Stimulated activated CD4-positive, alpha-beta T cell treated with anti-CD3 and anti-CD28 coated beads, Interleukin-1b, Interleukin-23, amount 100 ng/mL, for 4 hours (primary cell): ENCODE measurements around the gene ALOX12.
"Not testable (repeated sequence)": the region's sequence is repeated elsewhere in the genome, so short reads cannot be mapped to it uniquely, and the experiment has no call there.

Experiments
- DNase-seq, 2 donors: peaks; one replicate each; pipeline ENCODE4 v3.0.0-alpha.2; 2020; ENCODE audit warnings: low read depth in 2 of 2

The ALOX12 gene, protein sequence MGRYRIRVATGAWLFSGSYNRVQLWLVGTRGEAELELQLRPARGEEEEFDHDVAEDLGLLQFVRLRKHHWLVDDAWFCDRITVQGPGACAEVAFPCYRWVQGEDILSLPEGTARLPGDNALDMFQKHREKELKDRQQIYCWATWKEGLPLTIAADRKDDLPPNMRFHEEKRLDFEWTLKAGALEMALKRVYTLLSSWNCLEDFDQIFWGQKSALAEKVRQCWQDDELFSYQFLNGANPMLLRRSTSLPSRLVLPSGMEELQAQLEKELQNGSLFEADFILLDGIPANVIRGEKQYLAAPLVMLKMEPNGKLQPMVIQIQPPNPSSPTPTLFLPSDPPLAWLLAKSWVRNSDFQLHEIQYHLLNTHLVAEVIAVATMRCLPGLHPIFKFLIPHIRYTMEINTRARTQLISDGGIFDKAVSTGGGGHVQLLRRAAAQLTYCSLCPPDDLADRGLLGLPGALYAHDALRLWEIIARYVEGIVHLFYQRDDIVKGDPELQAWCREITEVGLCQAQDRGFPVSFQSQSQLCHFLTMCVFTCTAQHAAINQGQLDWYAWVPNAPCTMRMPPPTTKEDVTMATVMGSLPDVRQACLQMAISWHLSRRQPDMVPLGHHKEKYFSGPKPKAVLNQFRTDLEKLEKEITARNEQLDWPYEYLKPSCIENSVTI

DNA sequence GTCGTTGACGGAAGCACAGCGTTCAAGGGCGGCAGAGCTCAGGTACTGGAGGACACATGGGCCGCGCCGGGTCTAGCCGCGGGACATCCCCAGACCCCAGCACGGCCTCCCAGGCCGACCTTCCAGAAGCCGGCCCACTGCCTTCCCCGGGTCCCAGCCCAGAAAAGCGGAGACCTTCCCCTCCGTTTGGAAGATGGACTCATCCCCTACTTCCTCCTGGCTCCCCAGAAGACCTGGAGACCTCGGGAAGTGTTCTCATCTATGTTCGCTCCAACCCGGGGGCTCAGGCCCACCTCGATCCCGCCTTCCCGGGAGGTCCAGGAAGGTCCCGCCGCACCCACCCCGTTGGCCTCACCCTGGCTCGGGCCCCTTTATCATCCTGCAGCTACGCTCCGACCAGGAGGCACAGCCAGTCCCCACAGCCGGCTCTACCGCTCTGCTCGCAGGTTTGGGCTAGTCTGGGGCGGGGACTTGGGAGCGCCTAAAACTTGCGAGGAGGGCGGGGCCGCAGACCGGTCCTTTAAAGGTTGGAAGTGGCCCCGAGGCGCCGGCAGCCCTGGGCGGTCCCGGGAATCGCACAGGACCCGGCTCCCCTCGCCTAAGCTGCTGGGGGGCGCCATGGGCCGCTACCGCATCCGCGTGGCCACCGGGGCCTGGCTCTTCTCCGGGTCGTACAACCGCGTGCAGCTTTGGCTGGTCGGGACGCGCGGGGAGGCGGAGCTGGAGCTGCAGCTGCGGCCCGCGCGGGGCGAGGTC is at the start of gene ALOX12:
TSS of gene ALOX12 (plus strand) at position 550 of the 756 bp plus-strand sequence. CDS start at position 619, 69 bp downstream.
- no peak for DNase-seq

DNA sequence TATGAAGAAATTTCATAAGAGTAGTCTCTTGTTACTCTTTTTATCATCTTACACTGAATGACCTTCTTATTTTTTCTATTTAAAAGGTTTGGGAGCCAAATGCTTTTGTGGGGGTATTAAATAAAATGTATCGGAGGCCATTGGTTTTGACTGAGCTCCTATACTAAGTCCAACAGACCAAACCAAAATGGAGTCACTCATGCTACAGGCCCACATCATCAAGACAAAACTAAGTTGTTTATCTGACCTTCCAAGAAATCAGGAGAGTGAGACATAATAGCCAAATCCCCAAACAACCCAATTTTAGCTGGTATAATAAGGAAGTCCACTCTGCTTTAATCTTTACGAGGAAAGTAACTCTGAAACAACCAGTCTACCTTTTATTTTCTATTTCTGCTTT is 48.1 kb upstream of the ALOX12 start:
- no peak for DNase-seq

DNA sequence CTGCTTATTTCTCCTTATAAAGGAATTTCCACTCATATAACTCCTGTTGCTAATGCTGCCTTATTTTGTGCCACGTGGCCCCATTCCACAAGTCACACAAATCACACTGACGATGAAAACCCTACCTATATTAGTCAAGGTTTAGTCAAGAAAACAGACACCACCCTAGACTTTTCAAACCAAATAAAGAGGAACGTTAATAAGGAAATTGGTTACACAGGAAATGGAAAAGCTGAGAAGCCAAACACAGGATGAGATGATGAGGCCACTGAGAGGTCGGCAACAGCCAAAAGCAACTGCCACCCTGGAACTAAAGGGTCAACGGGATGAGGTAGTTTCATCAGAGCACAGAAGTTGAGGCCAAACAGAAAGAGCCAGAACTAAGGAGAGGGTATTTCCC is 47.3 kb upstream of the ALOX12 start:
- DNase-seq = no peak

DNA sequence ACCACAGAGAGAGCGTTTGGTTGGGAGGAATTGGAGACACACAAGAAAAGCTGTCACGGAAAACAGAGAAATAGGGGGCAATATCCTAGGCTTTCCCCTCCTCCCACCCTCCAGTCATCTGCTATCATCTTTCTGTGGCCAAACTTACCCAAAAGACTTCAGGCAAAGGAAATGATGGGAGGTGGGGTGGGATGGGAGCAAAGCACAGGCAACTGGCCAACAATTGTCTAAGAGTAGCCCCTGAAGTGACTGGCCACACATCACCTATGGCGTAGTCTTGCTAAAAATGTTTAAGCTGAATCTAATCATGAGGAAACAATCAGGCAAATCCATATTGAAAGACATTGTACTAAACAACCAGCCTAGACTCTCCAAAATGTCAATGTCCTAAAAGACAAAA is 46.9 kb upstream of the ALOX12 start:
- DNase-seq = no peak

DNA sequence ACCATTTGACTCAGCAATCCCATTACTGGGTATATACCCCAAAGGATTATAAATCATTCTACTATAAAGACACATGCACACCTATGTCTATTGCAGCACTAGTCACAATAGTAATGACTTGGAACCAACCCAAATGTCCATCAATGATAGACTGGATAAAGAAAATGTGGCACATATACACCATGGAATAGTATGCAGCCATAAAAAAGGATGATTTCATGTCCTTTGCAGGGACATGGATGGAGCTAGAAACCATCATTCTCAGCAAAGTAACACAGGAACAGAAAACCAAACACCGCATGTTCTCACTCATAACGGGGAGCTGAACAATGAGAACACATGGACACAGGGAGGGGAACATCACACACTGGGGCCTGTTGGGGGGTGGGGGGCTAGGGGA is 44.9 kb upstream of the ALOX12 start:
- not testable (repeated sequence) for DNase-seq

DNA sequence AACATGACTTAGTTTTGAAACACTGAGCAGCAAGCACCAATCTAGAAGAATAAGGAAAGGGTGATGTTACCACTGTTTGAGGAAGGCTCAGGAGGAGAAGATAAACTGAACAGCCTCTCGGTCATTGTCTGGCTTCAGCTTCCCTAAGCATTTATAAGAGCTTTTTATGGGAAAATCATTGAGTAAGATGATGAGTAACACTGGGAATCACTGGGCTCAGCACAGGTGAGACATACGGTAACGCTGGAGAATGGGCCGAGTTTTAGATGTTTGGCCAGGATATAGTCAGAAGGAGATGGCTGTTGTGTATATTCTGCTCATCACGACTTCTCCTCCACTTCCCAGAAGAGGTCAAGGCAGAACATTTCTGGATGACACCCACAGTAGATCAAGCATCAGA is 42.2 kb upstream of the ALOX12 start:
- DNase-seq = no peak

DNA sequence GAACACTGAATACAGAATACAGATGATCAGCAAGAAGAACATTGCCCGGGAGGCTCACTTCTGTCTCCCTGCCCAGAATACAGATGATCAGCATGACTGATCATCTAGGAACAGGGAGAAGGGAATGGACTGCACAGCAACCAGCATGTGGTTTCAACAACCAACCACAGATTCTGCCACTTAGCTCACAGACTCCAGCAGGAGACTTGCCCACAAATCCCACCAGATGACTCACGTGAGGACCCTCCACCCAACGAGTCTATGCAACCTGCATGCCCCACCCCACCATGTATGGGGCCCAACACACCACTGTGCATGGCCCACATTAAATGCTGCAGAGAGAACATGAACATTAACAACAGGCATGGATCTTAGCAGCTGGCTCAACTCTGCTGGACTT is 36.1 kb upstream of the ALOX12 start:
- DNase-seq = no peak

DNA sequence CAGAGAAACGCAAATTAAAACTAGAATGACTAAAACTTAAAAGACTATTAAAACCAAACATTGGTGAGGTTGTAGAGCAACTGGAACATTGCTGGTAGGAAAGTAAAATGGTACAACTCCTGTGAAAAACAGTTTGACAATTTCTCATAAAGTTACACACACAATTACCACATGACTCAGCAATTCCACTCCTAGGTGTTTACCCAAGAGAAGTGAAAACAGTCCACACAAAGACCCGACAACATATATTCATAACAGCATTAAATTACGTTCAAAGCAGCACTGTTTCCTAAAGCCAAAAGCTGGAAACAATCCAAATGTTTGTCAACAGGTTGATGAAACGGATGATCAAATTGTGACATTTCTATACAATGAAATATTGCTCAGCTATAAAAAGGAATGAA is 26.5 kb upstream of the ALOX12 start:
- DNase-seq = no peak

DNA sequence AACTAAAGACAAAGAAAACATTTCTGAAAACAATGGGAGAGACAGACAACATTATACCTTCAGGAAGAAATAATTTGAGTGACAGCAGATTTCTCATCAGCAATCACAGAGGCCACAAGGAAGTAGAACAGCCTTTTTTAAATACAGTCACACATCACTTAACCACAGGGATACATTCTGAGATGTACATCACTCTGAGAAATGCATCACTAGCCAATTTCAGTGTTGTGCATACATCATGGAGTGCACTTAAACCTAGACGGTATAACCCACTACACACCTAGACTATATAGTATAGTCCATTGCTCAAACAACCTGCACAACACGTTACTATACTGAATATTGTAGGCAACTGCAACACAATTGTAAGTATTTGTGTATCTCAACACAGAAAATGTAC is 24.9 kb upstream of the ALOX12 start:
- DNase-seq = no peak

DNA sequence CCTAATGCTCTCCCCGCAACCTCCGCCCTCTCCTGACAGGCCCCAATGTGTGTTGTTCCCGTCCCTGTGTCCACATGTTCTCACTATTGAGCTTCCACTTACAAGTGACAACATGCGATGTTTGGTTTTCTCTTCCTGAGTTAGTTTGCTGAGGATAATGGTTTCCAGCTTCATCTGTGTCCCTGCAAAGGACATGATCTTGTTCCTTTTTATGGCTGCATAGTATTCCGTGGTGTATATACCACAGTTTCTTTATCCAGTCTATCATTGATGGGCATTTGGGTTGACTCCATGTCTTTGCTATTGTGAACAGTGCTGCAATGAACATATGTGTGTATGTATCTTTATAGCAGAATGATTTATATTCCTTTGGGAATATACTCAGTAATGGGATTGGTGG is 16.4 kb upstream of the ALOX12 start:
- DNase-seq = not testable (repeated sequence)

DNA sequence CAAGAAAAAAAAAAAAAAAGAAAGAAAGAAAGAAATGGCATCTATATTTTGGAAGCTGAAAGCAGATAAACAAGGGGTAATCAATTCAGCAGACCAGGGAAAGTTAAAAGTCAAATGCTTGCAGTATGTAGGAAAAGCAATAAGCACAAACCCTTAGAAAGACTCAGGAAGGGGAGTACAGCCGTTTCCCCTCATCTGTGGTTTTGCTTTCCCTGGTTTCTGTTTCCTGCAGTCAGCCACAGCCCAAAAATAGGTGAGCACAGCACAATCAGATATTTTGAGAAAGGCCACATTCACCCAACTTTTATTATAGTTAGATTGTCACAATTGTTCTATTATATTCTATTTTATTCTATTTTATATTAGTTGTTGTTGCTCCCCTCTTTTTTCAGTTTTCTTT is 14.4 kb upstream of the ALOX12 start:
- no peak for DNase-seq

DNA sequence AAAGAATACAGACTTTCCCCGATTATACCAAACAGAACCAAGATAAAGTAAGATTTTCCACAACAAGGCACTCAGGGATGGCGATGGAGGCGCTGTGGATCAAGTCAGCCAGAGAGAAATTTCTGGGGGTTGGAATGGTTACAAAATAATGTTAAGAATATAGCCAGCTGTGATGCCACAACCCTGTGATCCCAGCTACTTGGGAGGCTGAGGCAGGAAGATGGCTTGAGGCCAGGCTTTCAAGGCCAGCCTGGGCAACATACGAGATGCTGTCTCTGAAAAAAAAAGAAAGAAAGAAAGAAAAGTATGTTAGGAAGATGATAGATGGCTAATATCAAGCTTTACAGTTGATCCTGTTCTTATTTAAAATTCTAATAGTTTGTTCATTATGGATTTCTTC is 10.6 kb upstream of the ALOX12 start:
- DNase-seq = no peak

DNA sequence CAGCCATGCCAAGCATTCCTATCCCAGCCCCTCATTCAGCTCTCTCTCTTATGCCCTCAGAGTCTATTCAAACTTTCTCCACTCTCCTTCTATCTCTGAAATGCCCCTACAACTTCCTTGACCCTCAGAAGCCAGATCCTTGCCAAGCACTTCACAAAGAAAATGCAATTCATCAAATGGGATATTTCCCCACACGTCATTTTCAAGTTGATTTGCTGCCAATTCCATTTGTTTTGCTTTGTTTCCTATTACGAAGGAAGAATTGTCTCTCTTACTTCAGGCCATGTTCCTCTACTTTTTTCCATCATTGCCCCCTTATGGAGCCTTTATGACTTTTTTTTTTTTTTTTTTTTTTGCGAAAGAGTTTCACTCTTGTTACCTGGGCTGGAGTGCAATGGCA is 9.2 kb upstream of the ALOX12 start:
- DNase-seq = no peak

DNA sequence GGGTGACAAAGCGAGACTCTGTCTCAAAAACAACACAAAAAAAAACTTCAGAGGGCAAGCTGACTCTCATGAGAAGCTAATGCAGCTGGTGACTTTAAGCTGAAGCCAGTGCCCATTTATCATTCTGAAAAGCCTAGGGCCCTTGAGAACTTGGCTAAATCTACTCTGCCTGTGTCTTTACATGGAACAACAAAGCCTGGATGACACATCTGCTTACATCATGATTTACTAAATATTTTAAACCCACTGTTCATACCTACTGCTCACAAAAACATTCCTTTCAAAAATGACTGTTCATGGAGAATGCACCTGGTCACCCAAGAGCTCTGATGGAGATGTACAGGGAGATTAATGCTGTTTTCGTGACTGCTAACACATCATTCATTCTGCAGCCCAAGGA is 6.1 kb upstream of the ALOX12 start:
- DNase-seq = no peak

DNA sequence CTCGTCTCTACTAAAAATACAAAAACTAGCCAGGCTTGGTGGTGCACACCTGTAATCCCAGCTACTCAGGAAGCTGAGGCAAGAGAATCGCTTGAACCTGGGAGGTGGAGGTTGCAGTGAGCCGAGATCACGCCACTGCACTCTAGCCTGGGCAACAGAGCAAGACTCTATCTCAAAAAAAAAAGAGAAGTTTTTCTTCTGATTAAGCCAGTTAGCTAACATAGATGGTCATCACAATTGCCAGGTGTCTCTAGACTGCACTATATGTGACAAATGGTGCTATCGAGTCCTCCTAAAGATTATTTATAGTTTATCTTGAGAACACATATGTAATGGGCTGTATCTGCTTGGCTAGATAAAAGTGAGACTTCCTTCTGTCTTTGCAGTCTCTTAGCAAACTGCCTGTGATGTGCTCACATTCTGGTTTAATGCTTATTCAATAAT is 2.2 kb upstream of the ALOX12 start:
- not testable (repeated sequence) for DNase-seq

DNA sequence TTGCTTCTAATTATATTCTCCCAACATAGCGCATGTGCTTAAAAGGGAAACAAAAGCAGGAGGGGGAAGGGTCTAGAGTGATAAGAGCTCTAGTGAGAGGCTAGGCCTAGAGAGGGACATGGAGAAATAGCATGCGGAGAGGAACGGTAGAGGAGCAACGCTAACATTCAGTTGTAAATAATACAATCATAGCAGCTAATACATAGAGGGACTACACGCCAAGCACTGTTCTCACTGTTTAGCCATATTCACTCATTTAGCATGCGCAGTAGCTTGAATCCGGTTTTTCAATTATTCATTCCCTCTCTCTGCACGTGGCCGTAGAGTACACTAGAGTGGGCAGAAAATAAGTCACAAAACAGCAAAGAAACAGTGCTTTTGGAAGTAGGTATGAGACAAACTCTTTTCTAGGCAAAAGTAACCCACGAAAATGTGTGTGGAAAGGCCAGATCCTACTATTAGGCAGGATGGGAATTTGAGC is 1.7 kb upstream of the ALOX12 start:
- no peak for DNase-seq

DNA sequence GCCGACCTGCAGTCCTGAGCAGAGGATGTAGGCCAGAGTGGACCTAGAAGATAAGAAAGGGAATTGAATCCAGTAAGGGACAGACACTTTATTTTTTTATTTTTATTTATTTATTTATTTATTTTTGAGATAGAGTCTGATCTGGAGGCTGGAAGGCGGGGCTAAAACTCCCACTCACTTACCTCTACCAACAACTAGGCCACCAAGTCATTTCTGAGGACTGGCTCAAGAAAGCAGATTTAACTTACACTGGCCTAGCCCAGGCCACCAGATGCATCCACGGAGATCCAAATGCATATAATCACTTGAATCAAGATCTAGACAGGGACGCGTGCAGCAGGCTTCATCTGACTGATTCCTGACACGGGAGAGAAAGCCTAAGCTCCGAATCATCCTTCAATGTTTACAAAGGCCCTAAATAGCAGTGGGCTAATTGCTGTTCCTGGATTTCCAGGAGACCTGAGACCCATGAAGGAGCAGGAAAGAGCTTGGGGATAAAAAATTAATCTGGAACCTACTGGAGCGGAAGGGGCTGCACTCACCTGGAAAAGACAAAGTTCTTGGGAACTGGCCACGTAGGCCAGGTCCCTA is 1.1 kb upstream of the ALOX12 start:
- no peak for DNase-seq

DNA sequence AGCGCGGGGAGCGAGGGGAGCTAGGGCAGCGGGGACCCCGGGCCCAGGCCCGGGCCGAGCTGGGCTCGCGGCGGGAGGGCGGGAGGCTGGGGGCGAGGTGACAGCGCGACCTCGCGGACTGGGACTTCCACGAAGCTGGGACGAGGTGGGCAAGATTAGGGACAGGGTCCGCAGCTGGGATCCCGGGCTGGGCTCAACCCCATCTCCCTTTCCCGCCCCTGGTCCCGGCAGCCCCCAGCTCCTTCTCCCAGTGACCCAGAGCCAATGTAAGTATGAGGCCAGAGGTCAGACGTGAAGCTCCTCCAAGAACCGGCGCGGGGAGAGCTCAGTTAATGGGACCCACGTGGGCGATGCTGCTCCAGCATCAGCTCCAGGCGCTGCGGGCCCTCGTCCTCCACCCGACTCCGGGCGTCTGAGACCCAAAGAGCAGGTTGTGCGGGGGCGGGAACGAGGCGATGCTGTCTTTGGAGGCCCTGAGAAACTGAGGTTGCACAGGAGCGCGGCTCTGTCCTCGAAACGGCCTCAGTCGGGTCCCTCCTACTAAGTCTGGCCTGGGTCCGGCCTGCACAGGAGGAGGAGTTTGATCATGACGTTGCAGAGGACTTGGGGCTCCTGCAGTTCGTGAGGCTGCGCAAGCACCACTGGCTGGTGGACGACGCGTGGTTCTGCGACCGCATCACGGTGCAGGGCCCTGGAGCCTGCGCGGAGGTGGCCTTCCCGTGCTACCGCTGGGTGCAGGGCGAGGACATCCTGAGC is 585 bp downstream of the ALOX12 start:
- DNase-seq = no peak

DNA sequence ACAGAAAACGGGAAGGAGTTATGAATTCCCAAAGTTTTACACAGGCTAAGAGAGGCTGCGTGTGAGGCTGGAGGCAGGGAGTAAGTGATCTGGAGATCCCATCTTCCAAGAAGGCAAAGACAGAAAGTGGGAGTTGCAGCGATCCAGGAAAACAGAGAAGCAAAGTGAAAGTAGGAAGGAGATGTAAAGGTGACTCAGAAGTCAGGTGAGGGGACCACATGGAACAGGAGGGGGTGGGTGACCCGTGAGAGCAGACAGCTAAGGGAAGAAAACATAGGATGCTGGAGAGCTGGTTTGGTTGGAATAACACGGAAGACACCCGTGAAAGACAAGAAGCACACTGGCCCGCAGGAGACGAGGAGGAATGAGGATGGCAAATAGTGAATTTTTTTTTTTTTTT is 1.3 kb downstream of the ALOX12 start:
- no peak for DNase-seq

DNA sequence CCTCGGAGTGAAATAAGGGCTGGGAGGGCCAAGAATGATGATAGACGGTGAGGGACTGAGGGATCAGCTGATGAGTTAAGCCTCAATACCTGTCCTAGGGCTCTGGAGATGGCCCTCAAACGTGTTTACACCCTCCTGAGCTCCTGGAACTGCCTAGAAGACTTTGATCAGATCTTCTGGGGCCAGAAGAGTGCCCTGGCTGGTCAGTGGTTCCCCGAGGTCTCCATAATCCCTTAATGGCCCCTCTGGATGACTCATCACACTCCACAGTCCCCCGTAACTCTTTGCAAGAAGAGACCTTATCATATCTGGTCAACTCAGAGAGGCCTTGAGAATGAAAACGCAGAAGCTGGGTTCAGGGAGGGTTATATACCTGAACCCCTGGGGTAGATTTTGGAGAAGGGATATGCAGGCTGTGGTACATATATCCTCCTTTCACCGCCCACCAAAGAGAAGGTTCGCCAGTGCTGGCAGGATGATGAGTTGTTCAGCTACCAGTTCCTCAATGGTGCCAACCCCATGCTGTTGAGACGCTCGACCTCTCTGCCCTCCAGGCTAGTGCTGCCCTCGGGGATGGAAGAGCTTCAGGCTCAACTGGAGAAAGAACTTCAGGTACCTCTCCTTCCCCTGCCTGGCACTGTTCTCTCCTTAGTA is 3.1 kb downstream of the ALOX12 start:
- DNase-seq = no peak
